Activated CD8-positive, alpha-beta memory T cell treated with anti-CD3 and anti-CD28 coated beads, Interleukin-2, amount 50 U/mL, for 1 hour (primary cell): ENCODE data around the gene OLIG3.

Experiments used
- DNase-seq: peaks from one replicate; pipeline ENCODE4 v3.0.0-alpha.2; 2020; ENCODE audit errors: extremely low read depth

The OLIG3 gene

DNA sequence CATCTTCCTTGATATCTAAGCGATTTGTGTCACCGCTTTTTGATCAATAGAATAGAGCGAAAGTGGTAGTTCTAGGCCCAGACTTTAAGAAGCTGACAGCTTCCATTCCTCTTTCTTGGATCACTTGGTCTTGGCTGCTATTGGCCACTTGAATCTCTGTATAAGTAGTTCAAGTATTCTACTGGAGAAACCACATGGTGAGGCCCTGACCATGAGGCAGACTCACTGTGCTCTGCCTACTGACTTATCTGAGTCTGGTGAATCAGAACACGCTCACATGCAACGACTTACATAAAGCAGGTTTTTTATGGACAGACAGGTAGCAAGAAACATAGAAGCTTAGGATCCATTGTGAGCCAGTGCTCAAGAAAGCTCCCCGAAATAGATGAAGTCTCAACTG is 27.0 kb downstream of the OLIG3 start:
- no peak for DNase-seq

DNA sequence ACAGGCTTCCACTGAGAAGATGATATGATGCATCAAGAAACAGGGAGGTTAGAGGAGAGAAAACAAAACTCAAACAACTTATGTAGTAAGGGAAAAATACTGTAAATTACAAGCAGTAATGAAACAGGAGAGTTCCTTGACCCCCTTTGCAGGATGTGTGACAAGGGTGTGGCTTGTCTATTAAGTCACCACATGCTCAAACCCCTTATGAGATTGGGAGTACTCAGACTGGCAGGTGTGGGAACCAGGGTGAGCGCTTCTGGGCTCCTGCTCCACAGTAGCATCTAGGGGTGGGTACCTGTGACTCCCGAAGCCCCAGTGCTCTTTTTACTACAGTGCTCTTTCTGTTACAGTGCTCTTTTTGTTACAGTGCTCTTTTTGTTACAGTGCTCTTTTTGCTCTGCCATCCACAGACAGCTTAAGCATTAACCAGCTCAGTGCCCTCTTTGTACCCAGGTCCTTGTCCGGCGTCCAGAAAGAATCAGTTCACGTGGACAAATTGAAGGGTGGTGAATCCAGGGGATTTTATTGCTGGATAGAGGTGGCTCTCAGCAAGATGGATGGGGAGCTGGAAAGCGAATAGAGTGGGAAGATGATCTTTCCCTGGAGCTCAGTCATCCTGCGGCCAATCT is 28.7 kb downstream of the OLIG3 start:
- no peak for DNase-seq

DNA sequence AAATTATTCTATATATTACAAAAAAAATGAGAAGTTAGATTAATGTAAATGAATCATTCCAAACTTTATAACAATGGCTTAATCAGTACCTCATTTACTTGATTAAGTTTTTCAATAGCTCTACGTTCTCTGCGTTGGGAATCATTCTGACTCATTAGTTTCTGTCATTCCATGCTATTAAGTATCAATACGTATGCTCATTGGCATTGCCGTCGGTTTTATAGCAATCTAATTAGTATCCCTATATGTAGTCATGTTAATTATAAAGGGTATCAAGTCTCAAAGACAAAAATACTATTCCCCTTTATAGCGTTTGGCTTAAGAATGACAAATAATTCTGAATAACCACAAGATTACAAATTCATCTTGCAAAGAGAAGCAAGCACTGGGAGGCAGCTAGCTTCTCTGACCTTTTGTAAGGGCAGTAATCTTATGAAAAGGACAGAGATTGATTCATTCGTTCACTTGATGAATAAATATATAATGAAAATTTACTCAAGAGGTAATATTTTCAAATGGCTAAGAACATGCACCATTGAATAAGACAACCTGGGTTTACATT is 41.8 kb downstream of the OLIG3 start:
- DNase-seq: no peak

DNA sequence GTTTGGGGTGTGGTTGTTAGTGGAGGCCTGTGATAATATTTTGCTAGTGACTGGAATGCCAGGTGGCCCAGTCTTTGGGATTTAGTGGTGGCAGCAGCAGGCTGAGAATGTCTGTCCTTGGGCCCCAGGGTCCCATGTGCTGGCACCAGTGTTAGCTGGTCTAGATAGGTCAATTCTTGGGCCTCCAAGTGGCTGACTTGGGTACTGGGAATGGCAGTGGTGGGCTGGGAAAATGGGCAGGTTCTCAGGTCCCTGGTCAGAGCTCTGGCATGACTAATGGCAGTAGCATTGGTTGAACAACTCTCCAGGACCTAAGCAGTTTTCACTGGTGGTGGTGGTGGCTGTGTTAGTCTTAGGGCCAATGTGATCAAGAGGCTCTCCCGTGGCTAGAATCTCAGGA is 50.3 kb downstream of the OLIG3 start:
- DNase-seq: no peak
